Activated effector memory CD4-positive, alpha-beta T cell treated with Interleukin-2 at 50 U/mL for 16 hours (primary cell): ENCODE results near the gene SMYD5.

Experiments
- DNase-seq: peaks from one replicate; pipeline ENCODE4 v3.0.0-alpha.2; 2020

The SMYD5 gene

DNA sequence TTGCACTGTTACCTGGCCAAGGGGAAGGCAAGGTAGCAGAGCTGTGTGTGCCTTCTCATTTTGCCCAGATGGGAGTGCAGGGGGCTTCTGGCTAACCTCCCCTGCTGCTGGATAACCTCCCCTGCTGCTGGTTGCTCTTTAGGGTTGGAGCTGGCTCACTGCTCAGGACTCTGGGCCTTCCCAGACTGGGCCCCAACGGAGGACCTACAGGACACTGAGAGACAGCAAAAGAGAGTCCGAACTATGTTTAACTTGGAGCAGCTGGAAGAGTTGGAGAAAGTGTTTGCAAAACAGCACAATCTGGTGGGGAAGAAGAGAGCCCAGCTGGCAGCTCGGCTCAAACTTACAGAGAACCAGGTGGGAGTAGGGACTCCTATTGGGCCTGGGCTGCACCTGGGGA, 5.8 kb upstream of the SMYD5 start:
- DNase-seq: no peak

GRCh38 chr2:73210019-73210418, 4.0 kb upstream of the SMYD5 start:
- no peak for DNase-seq

DNA sequence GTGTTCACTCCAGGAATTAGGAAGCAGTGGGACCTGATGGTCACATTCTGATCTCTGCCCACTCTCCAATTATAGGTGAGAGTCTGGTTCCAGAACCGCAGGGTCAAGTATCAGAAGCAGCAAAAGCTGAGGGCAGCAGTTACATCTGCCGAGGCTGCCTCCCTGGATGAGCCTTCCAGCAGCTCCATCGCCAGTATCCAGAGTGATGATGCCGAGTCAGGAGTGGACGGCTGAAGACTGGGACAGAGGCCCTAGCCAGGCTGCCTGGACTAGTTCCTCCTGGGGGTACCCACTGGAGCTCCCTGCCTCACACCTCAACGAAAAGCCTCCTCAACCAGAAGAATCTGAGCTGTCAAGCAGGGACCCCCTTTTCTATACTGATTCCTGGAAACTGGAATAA, 3.3 kb upstream of the SMYD5 start:
- DNase-seq: no peak

DNA sequence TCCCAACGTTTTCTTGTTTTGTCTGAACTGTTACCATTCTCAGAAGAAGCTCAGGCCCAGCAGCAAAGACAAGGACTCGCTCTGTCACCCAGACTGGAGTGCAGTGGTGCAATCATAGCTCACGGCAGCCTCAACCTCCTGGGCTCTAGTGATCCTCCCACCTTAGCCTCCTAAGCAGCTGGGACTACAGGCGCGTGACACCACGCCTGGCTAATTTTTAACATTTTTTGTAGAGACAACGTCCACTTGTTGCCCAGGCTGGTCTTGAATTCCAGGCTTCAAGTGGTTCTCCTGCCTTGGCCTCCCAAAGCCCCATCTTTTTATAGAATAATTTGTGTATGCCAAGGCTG, 2.0 kb upstream of the SMYD5 start:
- DNase-seq: no peak

DNA sequence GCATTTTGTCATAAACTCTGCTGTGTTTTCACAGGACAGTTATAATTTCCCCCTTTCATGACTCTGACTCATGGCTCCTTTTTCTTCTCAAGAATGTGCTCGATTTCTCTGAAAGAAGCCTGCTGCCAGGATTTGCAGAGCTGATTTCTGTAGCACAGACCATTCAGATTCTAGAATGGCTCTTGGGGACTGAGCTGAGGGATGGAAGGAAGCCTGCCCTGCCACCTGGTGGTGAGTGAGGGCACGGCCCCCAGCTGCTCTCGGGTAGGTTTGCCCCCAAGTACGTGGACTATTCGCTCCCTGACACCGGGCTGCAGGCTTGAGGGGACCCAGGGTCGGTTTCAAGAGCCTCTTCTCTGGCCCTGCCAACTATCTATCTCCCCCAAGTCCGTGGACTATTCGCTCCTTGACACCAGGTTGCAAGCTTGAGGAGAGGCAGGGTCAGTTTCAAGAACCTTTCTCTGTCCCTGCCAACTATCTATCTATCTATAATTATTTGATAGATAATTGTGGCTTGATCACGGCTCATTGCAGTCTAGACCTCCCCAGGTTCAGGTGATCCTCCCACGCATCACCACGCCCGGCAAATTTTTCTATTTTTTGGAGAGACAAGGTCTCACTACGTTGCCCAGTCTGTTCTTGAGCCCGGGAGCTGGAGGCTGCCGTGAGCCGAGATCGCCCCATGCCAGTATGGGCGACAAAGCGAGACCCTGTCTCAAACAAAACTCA, 1.4 kb upstream of the SMYD5 start:
- peak; percentile 59 for DNase-seq

GRCh38 chr2:73215254-73215653, 1.2 kb downstream of the SMYD5 start:
- no peak for DNase-seq

DNA sequence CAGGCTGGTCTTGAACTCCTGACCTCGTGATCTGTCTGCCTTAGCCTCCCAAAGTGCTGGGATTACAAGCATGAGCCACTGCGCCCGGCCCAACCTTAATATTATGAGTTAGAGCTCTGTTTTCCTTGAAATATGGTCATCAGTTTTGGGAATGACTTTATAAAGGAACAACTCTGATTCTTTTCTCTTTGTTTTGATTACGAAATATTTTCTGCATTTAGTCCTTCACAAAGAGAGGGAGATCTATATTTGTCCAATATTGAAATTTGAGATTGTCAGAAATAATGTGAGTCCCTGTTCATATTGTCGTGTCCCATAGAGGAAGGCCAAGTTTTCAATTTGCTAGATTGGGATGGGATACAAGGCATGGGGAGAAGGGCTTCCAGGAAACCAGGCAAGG, 3.1 kb downstream of the SMYD5 start:
- DNase-seq: no peak

- no peak for DNase-seq
Measured at GRCh38 chr2:73217826-73218225, 3.8 kb downstream of the SMYD5 start.

DNA sequence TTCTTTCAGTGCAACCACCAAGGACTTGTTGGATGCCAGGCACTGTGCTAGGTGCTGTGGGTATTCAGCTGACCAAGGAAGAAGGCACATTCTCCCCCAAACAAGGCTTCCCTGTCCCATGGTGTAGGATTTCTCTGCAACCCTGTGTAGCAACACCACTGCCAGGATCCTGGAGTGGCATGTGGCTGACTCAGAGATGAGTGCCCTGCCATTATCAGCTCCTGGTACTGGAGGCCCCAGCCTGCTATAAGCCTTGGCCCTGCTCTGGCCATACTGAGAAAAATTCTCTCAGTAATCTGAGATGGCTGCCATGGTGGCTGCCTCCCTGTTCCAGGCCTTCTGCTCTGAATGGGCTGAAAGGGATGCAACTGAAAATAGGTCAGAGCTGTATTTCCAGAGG, 4.3 kb downstream of the SMYD5 start:
- DNase-seq: no peak

- no peak for DNase-seq
Measured at GRCh38 chr2:73223821-73224220, 9.8 kb downstream of the SMYD5 start.

DNA sequence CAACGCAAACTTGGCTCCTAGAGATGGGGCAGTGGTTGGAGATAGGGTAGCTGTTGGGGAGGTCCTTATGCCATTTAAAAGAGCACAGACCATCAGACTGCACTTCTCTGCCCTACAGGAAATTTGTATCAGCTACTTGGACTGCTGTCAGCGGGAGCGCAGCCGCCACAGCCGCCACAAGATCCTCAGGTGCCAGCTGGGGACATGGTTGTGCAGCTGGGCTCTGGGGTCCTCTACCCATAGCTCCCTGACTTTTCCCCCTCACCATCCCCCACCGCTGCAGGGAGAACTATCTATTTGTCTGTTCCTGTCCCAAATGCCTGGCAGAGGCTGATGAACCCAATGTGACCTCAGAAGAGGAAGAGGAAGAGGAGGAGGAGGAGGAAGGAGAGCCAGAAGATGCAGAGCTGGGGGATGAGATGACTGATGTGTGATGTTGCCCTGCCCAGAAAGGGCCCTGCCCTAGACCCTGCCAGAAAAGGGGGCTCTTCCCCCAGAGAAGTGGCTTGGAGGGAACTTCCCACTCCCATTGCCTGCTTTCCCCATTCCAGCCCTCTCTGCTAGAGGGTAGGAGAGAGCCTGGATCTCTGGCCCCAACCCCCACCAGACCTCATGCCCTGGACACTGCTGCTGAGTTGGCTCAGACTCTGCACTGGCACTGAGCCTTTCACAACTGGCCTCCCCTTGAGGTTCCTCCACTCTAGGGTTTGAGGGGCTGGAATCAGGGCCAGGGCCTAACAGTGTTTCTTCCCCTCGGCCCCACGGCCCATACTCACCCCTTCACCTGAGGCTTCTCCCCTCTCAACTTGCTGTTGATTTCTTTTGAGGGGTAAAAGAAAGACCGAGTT, 11.7 kb downstream of the SMYD5 start:
- no peak for DNase-seq

- no peak for DNase-seq
Measured at GRCh38 chr2:73227086-73227485, 13.0 kb downstream of the SMYD5 start.

DNA sequence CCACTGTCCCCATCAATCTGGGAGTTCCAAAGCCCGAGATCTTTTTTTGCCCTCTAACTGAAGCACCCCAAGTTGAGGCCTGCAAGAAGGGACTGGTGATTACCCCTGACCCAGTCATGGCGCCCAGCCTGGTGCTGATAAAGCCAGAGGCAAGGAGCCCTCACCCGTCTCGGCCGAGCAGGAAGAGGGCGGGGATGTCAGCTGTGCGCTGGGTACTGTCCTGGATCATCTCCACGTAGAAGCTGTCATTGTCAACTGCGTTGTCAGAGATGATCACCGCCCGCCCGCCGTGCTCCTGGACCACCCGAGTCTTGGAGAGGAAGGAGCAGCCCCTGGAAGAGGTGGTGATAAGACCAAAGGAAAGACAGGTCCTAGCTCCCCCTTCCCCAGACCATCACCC, 14.6 kb downstream of the SMYD5 start:
- DNase-seq: no peak

GRCh38 chr2:73232403-73233153, 18.5 kb downstream of the SMYD5 start:
- DNase-seq: no peak

- DNase-seq: peak; percentile 91
Measured at GRCh38 chr2:73233154-73233931, 19.3 kb downstream of the SMYD5 start, which contains the start of gene PRADC1. Gene PRADC1 (minus strand): TSS chr2:73233239. CDS start chr2:73233160, 79 bp downstream.

GRCh38 chr2:73233932-73234832, 20.1 kb downstream of the SMYD5 start, which contains the start of gene CCT7:
Gene CCT7 (plus strand): TSS chr2:73234308. CDS start chr2:73234379, 71 bp downstream.
- peak; percentile 80 for DNase-seq

- DNase-seq: no peak
Measured at GRCh38 chr2:73235315-73236028, 21.4 kb downstream of the SMYD5 start.

DNA sequence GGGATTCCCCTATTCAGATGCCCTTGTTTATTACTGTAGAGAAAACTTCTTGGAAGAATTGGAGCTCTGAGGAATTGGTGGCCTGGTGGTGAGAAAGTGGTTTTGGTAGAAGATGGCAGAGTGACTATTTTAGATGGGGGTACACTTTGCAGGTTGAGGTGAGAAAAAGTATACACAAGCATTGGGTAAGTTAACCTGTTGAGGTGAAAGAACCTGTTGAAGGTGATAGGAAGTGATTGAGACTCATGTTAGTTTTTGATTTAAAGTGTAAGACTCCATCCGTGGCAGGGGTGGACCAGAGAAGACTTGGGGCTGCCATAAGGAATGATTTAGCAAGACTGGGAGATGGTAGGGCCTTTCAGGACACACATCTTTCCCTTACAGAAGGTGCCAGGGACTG, 23.1 kb downstream of the SMYD5 start:
- DNase-seq: no peak

DNA sequence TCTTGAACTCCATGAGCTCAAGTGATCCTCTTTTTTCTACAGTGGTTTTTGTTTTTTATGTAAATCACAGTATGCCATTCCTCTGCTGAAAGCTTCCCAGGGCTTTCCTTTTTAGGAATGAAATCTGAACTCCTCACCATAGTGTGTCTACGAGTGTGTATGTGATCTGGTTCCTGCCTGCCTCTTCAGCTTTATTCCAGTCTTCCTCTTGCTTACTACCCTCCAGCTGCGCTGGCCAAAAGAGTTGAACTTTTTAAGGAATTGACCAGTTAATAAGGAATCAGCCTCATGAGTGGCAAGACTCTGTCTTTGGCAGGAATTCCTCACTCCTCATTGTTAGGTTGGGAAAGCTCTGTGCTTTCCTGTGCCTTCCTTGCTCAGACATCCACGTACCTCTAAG, 24.1 kb downstream of the SMYD5 start:
- DNase-seq: no peak

- DNase-seq: no peak
Measured at GRCh38 chr2:73238976-73239375, 24.9 kb downstream of the SMYD5 start.

DNA sequence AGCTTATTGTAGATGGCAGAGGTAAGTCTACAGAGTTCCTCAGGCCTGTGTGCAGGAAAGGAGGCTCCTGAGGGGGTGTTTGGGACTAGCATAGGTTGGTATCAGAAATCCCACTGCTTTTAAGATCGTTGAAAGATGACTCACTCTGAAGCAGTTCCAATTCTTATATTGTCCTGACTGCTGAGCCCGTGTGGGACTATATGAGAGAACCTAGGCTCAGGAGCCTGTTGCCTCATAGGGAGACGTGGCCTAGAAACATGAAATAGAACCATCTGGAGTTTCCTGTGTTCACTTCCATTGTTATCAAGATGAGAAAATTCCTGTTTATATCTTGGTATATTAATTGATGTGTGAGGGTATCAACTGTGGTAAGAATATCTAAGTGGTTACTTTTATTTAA, 25.7 kb downstream of the SMYD5 start:
- no peak for DNase-seq
